ENCODE data around the gene SMAD4. TPM values are rescaled to one million over a fixed set of nuclear protein-coding genes. Genes with fewer than 3 reads are reported as not detected.

Gene SMAD4
- total RNA-seq, 4 donors from 2014 or later, result 163 to 305 (median 250) TPM

DNA sequence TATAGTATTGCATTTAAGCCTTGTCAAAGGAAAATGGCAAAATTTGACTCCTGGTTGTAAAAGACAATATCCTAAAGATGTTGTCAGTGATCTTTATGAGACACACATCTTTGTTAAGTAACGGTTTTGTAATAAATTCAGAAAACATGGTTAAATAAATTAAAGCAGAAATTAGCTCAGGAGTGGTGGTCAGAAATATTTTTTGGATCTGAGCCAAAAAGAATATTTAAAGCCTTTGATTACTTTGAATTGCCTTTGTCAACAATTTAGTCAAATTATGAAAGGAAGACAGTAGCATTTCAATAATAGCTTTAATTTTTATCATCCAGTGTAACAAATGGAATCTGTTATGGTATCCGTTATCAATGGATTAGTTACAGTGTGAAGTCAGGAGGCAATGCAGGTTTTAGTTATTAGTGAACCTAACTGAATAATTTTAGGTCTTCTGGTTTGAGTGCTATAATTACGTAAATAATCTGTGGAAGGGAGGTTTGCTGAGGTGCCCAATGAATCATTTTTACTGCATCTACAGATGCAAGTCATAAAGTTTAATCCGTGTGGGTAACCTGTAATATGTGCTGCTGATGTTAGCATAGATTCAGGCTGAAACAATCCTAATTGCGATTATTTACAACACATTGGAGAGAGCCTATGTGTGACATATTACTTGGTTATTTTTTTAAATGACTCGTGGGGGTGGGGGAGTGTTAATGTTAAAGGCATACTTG, 42.7 kb downstream of the SMAD4 start:
- no peaks in the 10 kb centered on the region for H3K27me3 ChIP-seq
- no peak overlapping the region for H3K27ac ChIP-seq
- no peaks in the 10 kb centered on the region for H3K4me1 ChIP-seq
- H3K9me3 ChIP-seq, result no peaks in the 10 kb centered on the region
- H3K4me3 ChIP-seq (replicated peaks in 1 of 3), result no peak overlapping the region
- peaks cover 6 to 20% of the 10 kb centered on the region in 2 donors for H3K36me3 ChIP-seq
- DNase-seq, result no peak
- intact Hi-C loops (cut with DNase I), result no loop called here
- WGBS, 2 donors, result 96 to 98% methylated on average over 6 of the region's 6 CpGs
- TF ChIP-seq POLR2A (IDR thresholded peaks at IDR 0.05), result no peak
- TF ChIP-seq, protein P1, sequence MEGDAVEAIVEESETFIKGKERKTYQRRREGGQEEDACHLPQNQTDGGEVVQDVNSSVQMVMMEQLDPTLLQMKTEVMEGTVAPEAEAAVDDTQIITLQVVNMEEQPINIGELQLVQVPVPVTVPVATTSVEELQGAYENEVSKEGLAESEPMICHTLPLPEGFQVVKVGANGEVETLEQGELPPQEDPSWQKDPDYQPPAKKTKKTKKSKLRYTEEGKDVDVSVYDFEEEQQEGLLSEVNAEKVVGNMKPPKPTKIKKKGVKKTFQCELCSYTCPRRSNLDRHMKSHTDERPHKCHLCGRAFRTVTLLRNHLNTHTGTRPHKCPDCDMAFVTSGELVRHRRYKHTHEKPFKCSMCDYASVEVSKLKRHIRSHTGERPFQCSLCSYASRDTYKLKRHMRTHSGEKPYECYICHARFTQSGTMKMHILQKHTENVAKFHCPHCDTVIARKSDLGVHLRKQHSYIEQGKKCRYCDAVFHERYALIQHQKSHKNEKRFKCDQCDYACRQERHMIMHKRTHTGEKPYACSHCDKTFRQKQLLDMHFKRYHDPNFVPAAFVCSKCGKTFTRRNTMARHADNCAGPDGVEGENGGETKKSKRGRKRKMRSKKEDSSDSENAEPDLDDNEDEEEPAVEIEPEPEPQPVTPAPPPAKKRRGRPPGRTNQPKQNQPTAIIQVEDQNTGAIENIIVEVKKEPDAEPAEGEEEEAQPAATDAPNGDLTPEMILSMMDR (IDR thresholded peaks at IDR 0.05), result no peak

DNA sequence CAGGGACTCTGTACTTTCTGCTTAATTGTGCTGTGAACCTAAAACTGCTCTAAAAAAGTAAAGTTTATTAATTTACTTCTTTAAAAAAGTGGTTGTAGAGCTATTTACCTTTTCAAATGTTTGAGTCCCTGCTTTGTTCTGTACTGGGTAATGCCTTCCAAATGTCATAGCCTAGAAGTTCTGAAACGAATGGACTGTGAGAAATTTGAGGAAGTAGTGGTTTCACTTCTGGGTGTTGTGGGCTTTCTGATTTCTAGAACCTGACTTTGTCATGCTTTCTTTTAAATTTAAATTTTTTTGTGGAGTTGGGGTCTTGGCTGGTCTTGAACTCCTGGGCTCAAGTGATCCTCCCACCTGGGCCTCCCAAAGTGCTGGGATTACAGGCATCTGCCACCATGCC, 44.6 kb downstream of the SMAD4 start:
- intact Hi-C loops (cut with DNase I), result no loop called here
- TF ChIP-seq, protein P1 (IDR thresholded peaks at IDR 0.05), result no peak
- no peak for TF ChIP-seq POLR2A (IDR thresholded peaks at IDR 0.05)
- Histone ChIP-seq H3K27ac (no peak overlapping the region), H3K9me3 (no peaks in the 10 kb centered on the region), H3K4me3 (replicated peaks in 1 of 3) (no peak overlapping the region), H3K27me3 (no peaks in the 10 kb centered on the region), H3K4me1 (no peaks in the 10 kb centered on the region), H3K36me3 (peaks cover 15 to 21% of the 10 kb centered on the region in 2 donors)
- no peak for DNase-seq
- 85 to 86% methylated on average over 1 of the region's 1 CpG for WGBS, 2 donors

DNA sequence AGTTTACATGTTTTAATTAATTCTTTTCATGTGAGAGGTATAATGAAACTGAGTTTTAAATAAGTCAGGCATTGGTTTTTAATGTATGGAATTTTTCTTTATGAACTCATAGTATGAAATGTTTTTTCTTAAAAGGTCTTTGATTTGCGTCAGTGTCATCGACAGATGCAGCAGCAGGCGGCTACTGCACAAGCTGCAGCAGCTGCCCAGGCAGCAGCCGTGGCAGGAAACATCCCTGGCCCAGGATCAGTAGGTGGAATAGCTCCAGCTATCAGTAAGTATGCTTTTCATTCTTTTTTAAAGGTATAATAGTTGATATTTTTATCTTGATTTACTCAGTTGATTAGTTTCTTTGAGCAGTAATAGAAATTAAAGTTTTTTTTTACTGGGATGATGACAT, 46.5 kb downstream of the SMAD4 start:
- no peak overlapping the region for H3K4me3 ChIP-seq (replicated peaks in 1 of 3)
- WGBS, 2 donors, result 78 to 88% methylated on average over 4 of the region's 4 CpGs
- intact Hi-C loops (cut with DNase I), result no loop called here
- H3K4me1 ChIP-seq, result no peaks in the 10 kb centered on the region
- no peak overlapping the region for H3K27ac ChIP-seq
- no peaks in the 10 kb centered on the region for H3K27me3 ChIP-seq
- TF ChIP-seq, protein P1 (IDR thresholded peaks at IDR 0.05), result no peak
- TF ChIP-seq POLR2A (IDR thresholded peaks at IDR 0.05), result no peak
- DNase-seq, result no peak
- H3K36me3 ChIP-seq, result peaks cover 26 to 29% of the 10 kb centered on the region in 2 donors
- no peaks in the 10 kb centered on the region for H3K9me3 ChIP-seq

DNA sequence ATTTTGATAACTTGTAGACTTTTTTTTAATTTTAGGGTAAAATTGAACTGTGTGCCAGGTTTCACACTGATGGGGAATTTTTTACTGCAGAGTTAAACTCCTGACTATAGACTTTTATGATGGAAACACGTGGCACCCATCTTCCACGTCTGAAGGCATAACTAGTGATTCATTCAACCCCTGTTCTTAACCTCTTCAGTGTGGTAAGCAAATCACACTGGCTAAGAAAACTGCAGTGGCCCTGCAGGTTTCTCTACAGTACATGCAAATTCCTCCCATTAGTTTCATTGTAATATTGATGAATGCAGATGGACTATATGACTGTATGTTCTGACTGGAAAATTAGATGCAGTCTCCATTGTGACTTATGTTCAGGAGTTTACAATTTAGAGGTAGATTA, 47.2 kb downstream of the SMAD4 start:
- Histone ChIP-seq H3K27ac (no peak overlapping the region), H3K9me3 (no peaks in the 10 kb centered on the region), H3K36me3 (peaks cover 23 to 26% of the 10 kb centered on the region in 2 donors), H3K4me1 (peaks cover under 1 to 1% of the 10 kb centered on the region in 2 donors), H3K4me3 (replicated peaks in 1 of 3) (no peak overlapping the region), H3K27me3 (no peaks in the 10 kb centered on the region)
- TF ChIP-seq, protein P1 (IDR thresholded peaks at IDR 0.05), result no peak
- no peak for DNase-seq
- intact Hi-C loops (cut with DNase I), result no loop called here
- 81 to 83% methylated on average over 2 of the region's 2 CpGs for WGBS, 2 donors

DNA sequence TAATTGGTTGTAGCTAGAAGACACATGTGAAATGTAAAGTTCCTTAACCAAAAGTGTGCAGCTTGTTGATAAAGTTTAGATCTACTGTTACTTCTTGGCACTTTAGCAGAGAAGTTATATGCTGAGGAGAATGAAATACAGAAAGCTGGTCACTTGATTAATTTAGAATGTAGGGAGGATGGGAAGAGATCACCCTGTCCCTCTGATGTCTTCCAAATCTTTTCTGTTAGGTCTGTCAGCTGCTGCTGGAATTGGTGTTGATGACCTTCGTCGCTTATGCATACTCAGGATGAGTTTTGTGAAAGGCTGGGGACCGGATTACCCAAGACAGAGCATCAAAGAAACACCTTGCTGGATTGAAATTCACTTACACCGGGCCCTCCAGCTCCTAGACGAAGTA, 48.0 kb downstream of the SMAD4 start:
- Histone ChIP-seq H3K9me3 (no peaks in the 10 kb centered on the region), H3K36me3 (peaks cover 21 to 26% of the 10 kb centered on the region in 2 donors), H3K27me3 (no peaks in the 10 kb centered on the region), H3K4me3 (replicated peaks in 1 of 3) (no peak overlapping the region), H3K27ac (no peak overlapping the region), H3K4me1 (peaks cover 7 to 9% of the 10 kb centered on the region in 2 donors)
- no peak for DNase-seq
- intact Hi-C loops (cut with DNase I), result no loop called here
- 93 to 99% methylated on average over 5 of the region's 5 CpGs for WGBS, 2 donors
- TF ChIP-seq, protein P1 (IDR thresholded peaks at IDR 0.05), result no peak
- TF ChIP-seq POLR2A (IDR thresholded peaks at IDR 0.05), result no peak
